GM19099 (cell line): ENCODE measurements around the gene PPP2R5A.

Experiments
- POLR2A ChIP-seq: IDR thresholded peaks from 3 replicates; pipeline ENCODE4 v1.6.1; 2011; ENCODE audit warnings: low read depth; ENCODE audit not compliant: insufficient read length; ENCODE audit errors: extremely low read depth

The PPP2R5A gene

GRCh38 chr1:212402666-212403321 is 117.6 kb downstream of the PPP2R5A start:
- TF ChIP-seq POLR2A = no peak

GRCh38 chr1:212410231-212410820 is 125.1 kb downstream of the PPP2R5A start:
- no peak for TF ChIP-seq POLR2A
